DND-41 (cell line): Measurements from ENCODE around the gene DLGAP4.

Experiments
- ATAC-seq: fragments of 200-7000 bp; cut with Tn5 transposase; 3 replicates; pipeline ENCODE4 v1.9.1; 2021; ENCODE audit warnings: low read depth; ENCODE audit not compliant: insufficient read depth
- DNase-seq: peaks from one replicate; pipeline ENCODE4 v3.0.0-alpha.2; 2020
- H2AFZ ChIP-seq: 2 replicates; pipeline ENCODE4 v1.6.0; 2012; ENCODE audit warnings: low read depth, low read length
- H3K27ac ChIP-seq: 2 replicates; pipeline ENCODE4 v1.5.1; 2012; ENCODE audit warnings: low read length, inconsistent platforms
- H3K27me3 ChIP-seq: fragments of 200-600 bp; sonication (generic); 2 replicates; pipeline ENCODE4 v1.6.0; 2012; ENCODE audit warnings: low read length, mild to moderate bottlenecking, inconsistent platforms; ENCODE audit not compliant: insufficient read depth, poor library complexity
- H3K36me3 ChIP-seq: 2 replicates; pipeline ENCODE4 v1.5.1; 2012; ENCODE audit warnings: low read length, inconsistent platforms; ENCODE audit not compliant: insufficient read depth
- H3K4me1 ChIP-seq: 2 replicates; pipeline ENCODE4 v1.5.1; 2012; ENCODE audit warnings: mild to moderate bottlenecking, low read length; ENCODE audit not compliant: insufficient read depth
- H3K4me2 ChIP-seq: 2 replicates; pipeline ENCODE4 v1.6.0; 2012; ENCODE audit warnings: mild to moderate bottlenecking, moderate library complexity, low read length, inconsistent platforms; ENCODE audit not compliant: insufficient read depth
- H3K4me3 ChIP-seq, 2 experiments: fragments of 200-600 bp in 1 of 2; shearing (Covaris generic) in 1 of 2; 2 replicates each; pipeline ENCODE4 v1.5.1; 2012 to 2016; ENCODE audit warnings: inconsistent platforms in 2 of 2, low read length in 2 of 2, mild to moderate bottlenecking in 2 of 2, low read depth in 1 of 2, moderate library complexity in 1 of 2
- H3K79me2 ChIP-seq: 2 replicates; pipeline ENCODE4 v1.6.0; 2012; ENCODE audit warnings: low read length, inconsistent platforms; ENCODE audit not compliant: insufficient read depth
- H3K9ac ChIP-seq: 2 replicates; pipeline ENCODE4 v1.6.0; 2012; ENCODE audit warnings: low read depth, mild to moderate bottlenecking, inconsistent platforms, low read length, moderate library complexity
- H3K9me3 ChIP-seq: 2 replicates; pipeline ENCODE4 v1.5.1; 2012; ENCODE audit warnings: low read length, moderate library complexity, mild to moderate bottlenecking, inconsistent platforms; ENCODE audit not compliant: insufficient read depth, severe bottlenecking
- H4K20me1 ChIP-seq: 2 replicates; pipeline ENCODE4 v1.6.0; 2012; ENCODE audit warnings: low read length; ENCODE audit not compliant: insufficient read depth
- EZH2 ChIP-seq: IDR thresholded peaks from 3 replicates; pipeline ENCODE4 v1.6.1; 2012; ENCODE audit warnings: borderline replicate concordance, low read depth, mild to moderate bottlenecking, moderate library complexity, low read length, inconsistent platforms; ENCODE audit not compliant: severe bottlenecking
- TF ChIP-seq, protein P1 (sequence below): IDR thresholded peaks from 2 replicates; pipeline ENCODE4 v1.5.1; 2012; ENCODE audit warnings: borderline replicate concordance, low read length, moderate library complexity, mild to moderate bottlenecking; ENCODE audit not compliant: poor library complexity, severe bottlenecking; ENCODE audit errors: extremely low read depth

DLGAP4 gene

DNA sequence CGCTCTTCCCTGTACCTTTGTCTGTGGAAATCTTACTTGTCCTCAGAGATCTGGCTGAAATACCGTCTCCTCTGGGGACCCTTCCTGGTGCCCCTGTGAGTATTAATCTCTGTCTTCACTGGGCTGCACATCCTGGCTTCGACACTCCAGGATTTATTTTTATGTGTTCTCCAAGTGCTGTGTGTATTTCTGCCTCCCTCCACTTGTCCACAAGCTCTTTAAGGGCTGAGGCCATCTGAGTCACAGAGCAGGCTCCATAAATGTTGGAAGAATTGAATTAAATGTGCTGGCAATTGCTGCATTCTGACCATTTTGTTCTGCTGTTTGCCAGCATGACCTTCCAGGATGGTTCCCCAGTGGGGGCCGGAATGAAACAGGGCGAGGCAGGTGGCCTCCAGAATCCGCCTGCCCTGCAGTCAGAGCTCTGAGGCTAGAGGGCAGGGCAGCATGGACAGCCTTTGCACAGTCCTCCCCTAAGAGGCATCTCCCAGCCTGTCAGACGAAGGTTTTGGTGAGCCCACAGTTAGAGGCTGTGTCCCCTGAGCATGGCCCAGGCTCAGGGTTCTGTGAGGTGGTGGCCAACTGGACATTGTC lies 105.8 kb downstream of the DLGAP4 start:
- no peaks in the 10 kb centered on the region for H3K9me3 ChIP-seq
- no peaks in the 10 kb centered on the region for H3K36me3 ChIP-seq
- no peaks in the 10 kb centered on the region for H3K4me1 ChIP-seq
- H3K27me3 ChIP-seq: peaks cover 12% of the 10 kb centered on the region
- H4K20me1 ChIP-seq: no peaks in the 10 kb centered on the region; the same call in 1 of the 2 replicates
- DNase-seq (no peak), ATAC-seq (no peak)
- no peak overlapping the region for H3K4me2 ChIP-seq
- no peak overlapping the region for H3K27ac ChIP-seq
- TF ChIP-seq, protein P1, sequence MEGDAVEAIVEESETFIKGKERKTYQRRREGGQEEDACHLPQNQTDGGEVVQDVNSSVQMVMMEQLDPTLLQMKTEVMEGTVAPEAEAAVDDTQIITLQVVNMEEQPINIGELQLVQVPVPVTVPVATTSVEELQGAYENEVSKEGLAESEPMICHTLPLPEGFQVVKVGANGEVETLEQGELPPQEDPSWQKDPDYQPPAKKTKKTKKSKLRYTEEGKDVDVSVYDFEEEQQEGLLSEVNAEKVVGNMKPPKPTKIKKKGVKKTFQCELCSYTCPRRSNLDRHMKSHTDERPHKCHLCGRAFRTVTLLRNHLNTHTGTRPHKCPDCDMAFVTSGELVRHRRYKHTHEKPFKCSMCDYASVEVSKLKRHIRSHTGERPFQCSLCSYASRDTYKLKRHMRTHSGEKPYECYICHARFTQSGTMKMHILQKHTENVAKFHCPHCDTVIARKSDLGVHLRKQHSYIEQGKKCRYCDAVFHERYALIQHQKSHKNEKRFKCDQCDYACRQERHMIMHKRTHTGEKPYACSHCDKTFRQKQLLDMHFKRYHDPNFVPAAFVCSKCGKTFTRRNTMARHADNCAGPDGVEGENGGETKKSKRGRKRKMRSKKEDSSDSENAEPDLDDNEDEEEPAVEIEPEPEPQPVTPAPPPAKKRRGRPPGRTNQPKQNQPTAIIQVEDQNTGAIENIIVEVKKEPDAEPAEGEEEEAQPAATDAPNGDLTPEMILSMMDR: no peak
- TF ChIP-seq EZH2: no peak
- no peaks in the 10 kb centered on the region for H3K79me2 ChIP-seq
- no peak overlapping the region for H3K4me3 ChIP-seq
- H3K9ac ChIP-seq: no peak overlapping the region
- no peak overlapping the region for H2AFZ ChIP-seq

DNA sequence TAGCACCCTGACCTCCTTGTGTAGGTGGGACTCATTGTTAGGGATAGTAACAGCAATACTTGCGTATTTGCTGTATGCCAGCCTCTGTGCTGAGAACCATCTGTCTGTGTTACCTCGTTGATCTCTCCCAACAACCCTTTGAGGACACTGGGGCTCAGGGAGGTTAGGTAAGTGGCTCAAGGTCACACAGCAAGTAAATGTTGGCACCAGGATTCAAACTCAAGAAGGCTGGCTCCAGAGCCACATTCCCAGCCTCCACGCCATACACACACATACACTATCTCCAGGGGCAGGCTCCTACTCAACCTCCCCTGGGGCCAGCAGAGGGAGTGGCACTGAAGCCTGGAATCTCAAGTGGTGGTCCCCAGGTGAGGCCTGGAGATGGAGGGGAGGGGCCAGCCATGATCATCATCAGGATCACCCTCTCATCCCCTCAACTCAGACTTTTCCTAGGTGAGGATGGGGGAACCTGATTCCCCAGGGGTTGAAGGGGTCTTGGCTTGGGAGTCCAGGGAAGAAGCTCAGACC lies 109.4 kb downstream of the DLGAP4 start:
- ATAC-seq: no peak
- H3K27ac ChIP-seq: no peak overlapping the region
- no peak overlapping the region for H3K4me2 ChIP-seq
- DNase-seq: no peak
- peaks cover 12% of the 10 kb centered on the region for H3K27me3 ChIP-seq
- no peak overlapping the region for H2AFZ ChIP-seq
- H3K9me3 ChIP-seq: no peaks in the 10 kb centered on the region
- no peak overlapping the region for H3K9ac ChIP-seq
- H3K36me3 ChIP-seq: no peaks in the 10 kb centered on the region
- H3K4me3 ChIP-seq: no peak overlapping the region
- H3K79me2 ChIP-seq: no peaks in the 10 kb centered on the region
- no peaks in the 10 kb centered on the region for H3K4me1 ChIP-seq
- no peak for TF ChIP-seq EZH2
- TF ChIP-seq, protein P1: no peak
- no peaks in the 10 kb centered on the region for H4K20me1 ChIP-seq

DNA sequence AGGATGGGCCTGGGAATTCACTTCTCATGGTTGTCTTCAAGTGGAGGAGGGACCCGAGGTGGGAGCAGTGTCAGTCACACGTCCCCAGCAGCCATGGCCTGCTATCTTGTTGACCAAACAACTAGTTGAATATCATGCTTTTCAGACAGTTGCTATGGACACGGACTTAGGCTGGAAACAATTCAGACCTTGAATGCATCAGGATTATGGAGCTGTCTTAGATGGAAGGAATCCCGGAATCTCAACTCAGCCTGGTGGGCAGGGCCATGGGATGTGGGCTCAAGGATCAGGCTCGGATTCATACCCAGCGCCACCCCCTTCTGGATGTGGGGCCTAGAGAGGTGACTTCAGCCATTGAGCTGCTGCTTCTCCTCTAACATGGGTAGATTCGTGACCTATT lies 112.6 kb downstream of the DLGAP4 start:
- Histone ChIP-seq H3K4me3 (no peak overlapping the region), H3K36me3 (no peaks in the 10 kb centered on the region), H4K20me1 (no peaks in the 10 kb centered on the region), H2AFZ (no peak overlapping the region), H3K9me3 (no peaks in the 10 kb centered on the region), H3K9ac (no peak overlapping the region), H3K27me3 (peaks cover 4% of the 10 kb centered on the region), H3K27ac (no peak overlapping the region), H3K79me2 (no peaks in the 10 kb centered on the region), H3K4me1 (no peaks in the 10 kb centered on the region), H3K4me2 (no peak overlapping the region)
- DNase-seq (no peak), ATAC-seq (no peak)
- TF ChIP-seq EZH2: no peak
- TF ChIP-seq, protein P1: no peak
